GM18507 (cell line): Measurements from ENCODE around the gene PROB1.
A peak's percentile ranks its signal among the peaks of the same experiment; 100 is the strongest.
"Not testable (repeated sequence)": the region's sequence is repeated elsewhere in the genome, so short reads cannot be mapped to it uniquely, and the experiment has no call there.

Source experiments
- DNase-seq: peaks from one replicate; pipeline ENCODE4 v3.0.0; 2011; ENCODE audit warnings: low read depth; ENCODE audit not compliant: insufficient read length; ENCODE audit errors: extremely low spot score
- FAIRE-seq: peaks from 2 replicates; lab custom pipeline; 2011; peaks lifted over from hg19 to GRCh38; lab: Jason Lieb, UNC

PROB1 gene

GRCh38 chr5:139414581-139415130 is 19.8 kb upstream of the PROB1 start:
- DNase-seq (no peak), FAIRE-seq (no peak)

GRCh38 chr5:139413963-139414362 is 19.1 kb upstream of the PROB1 start:
- DNase-seq (no peak), FAIRE-seq (peak; percentile 77)

GRCh38 chr5:139413153-139413552 is 18.2 kb upstream of the PROB1 start:
- DNase-seq: no peak
- no peak for FAIRE-seq

- no peak for FAIRE-seq
- no peak for DNase-seq
Measured at GRCh38 chr5:139410993-139411828, 16.3 kb upstream of the PROB1 start.

- no peak for FAIRE-seq
- no peak for DNase-seq
Measured at GRCh38 chr5:139410121-139410992, 15.5 kb upstream of the PROB1 start.

- not testable (repeated sequence) for DNase-seq, FAIRE-seq
Measured at GRCh38 chr5:139409116-139409515, 14.2 kb upstream of the PROB1 start.

- no peak for DNase-seq
- no peak for FAIRE-seq
Measured at GRCh38 chr5:139408191-139408590, 13.3 kb upstream of the PROB1 start.

- no peak for FAIRE-seq
Measured at GRCh38 chr5:139407517-139407916, 12.6 kb upstream of the PROB1 start.

GRCh38 chr5:139406963-139407362 is 12.1 kb upstream of the PROB1 start:
- no peak for DNase-seq
- no peak for FAIRE-seq

More at GRCh38 chr5:139407517-139407916, 12.6 kb upstream of the PROB1 start:
- no peak for DNase-seq

GRCh38 chr5:139404484-139404840 is 9.6 kb upstream of the PROB1 start:
- no peak for FAIRE-seq
- DNase-seq: no peak

- DNase-seq (peak; percentile 91), FAIRE-seq (peak; percentile 92)
Measured at GRCh38 chr5:139403787-139404483, 9.0 kb upstream of the PROB1 start, which contains the start of gene SPATA24. Gene SPATA24 (minus strand): TSS chr5:139404089. CDS start chr5:139404060, 29 bp downstream.

- no peak for FAIRE-seq
Measured at GRCh38 chr5:139403418-139403786, 8.5 kb upstream of the PROB1 start.

GRCh38 chr5:139402561-139403158 is 7.8 kb upstream of the PROB1 start:
- no peak for DNase-seq
- no peak for FAIRE-seq

More at GRCh38 chr5:139403418-139403786, 8.5 kb upstream of the PROB1 start:
- no peak for DNase-seq

GRCh38 chr5:139401546-139401945 is 6.6 kb upstream of the PROB1 start:
- no peak for DNase-seq
- no peak for FAIRE-seq

GRCh38 chr5:139399501-139400121 is 4.7 kb upstream of the PROB1 start:
- FAIRE-seq (peak; percentile 78), DNase-seq (no peak)

- no peak for FAIRE-seq
Measured at GRCh38 chr5:139397921-139398320, 3.0 kb upstream of the PROB1 start.

GRCh38 chr5:139396691-139397090 is 1.8 kb upstream of the PROB1 start:
- DNase-seq (no peak), FAIRE-seq (no peak)

More at GRCh38 chr5:139397921-139398320, 3.0 kb upstream of the PROB1 start:
- no peak for DNase-seq

GRCh38 chr5:139395844-139396640 is 1.1 kb upstream of the PROB1 start:
- DNase-seq (no peak), FAIRE-seq (peak; percentile 38)
